ENCODE results near the gene SVBP.

Gene SVBP

GRCh38 chr1:42835422-42835821, 18.2 kb upstream of the SVBP start:
- Histone ChIP-seq H3K27me3 (ENCODE audit: control insufficient read depth, insufficient read depth, low read length) (no peaks in the 10 kb centered on the region), H3K9ac (ENCODE audit: low read length) (no peak overlapping the region), H3K4me3 (ENCODE audit: low read length) (no peak overlapping the region), H3K27ac (ENCODE audit: low read depth, low read length) (no peak overlapping the region), H3K4me1 (ENCODE audit: control insufficient read depth, insufficient read depth, low read length) (no peaks in the 10 kb centered on the region), H3K36me3 (ENCODE audit: control insufficient read depth, insufficient read depth, low read length) (no peaks in the 10 kb centered on the region)

GRCh38 chr1:42834803-42835202, 17.6 kb upstream of the SVBP start:
- H3K9ac ChIP-seq (ENCODE audit: low read length), result no peak overlapping the region
- no peaks in the 10 kb centered on the region for H3K4me1 ChIP-seq (ENCODE audit: control insufficient read depth, insufficient read depth, low read length)
- no peaks in the 10 kb centered on the region for H3K27me3 ChIP-seq (ENCODE audit: control insufficient read depth, insufficient read depth, low read length)
- H3K4me3 ChIP-seq (ENCODE audit: low read length), result no peak overlapping the region
- no peak overlapping the region for H3K27ac ChIP-seq (ENCODE audit: low read depth, low read length)
- no peaks in the 10 kb centered on the region for H3K36me3 ChIP-seq (ENCODE audit: control insufficient read depth, insufficient read depth, low read length)

GRCh38 chr1:42833981-42834380, 16.8 kb upstream of the SVBP start:
- no peaks in the 10 kb centered on the region for H3K27me3 ChIP-seq (ENCODE audit: control insufficient read depth, insufficient read depth, low read length)
- H3K36me3 ChIP-seq (ENCODE audit: control insufficient read depth, insufficient read depth, low read length), result no peaks in the 10 kb centered on the region
- H3K27ac ChIP-seq (ENCODE audit: low read depth, low read length), result no peak overlapping the region
- H3K9ac ChIP-seq (ENCODE audit: low read length), result no peak overlapping the region
- H3K4me3 ChIP-seq (ENCODE audit: low read length), result no peak overlapping the region
- no peaks in the 10 kb centered on the region for H3K4me1 ChIP-seq (ENCODE audit: control insufficient read depth, insufficient read depth, low read length)

GRCh38 chr1:42832641-42833240, 15.5 kb upstream of the SVBP start:
- H3K27me3 ChIP-seq (ENCODE audit: control insufficient read depth, insufficient read depth, low read length), result no peaks in the 10 kb centered on the region
- no peaks in the 10 kb centered on the region for H3K4me1 ChIP-seq (ENCODE audit: control insufficient read depth, insufficient read depth, low read length)
- H3K9ac ChIP-seq (ENCODE audit: low read length), result no peak overlapping the region
- H3K36me3 ChIP-seq (ENCODE audit: control insufficient read depth, insufficient read depth, low read length), result no peaks in the 10 kb centered on the region
- H3K27ac ChIP-seq (ENCODE audit: low read depth, low read length), result no peak overlapping the region
- H3K4me3 ChIP-seq (ENCODE audit: low read length), result no peak overlapping the region

GRCh38 chr1:42831273-42831672, 14.1 kb upstream of the SVBP start:
- H3K36me3 ChIP-seq (ENCODE audit: control insufficient read depth, insufficient read depth, low read length), result no peaks in the 10 kb centered on the region
- no peaks in the 10 kb centered on the region for H3K27me3 ChIP-seq (ENCODE audit: control insufficient read depth, insufficient read depth, low read length)
- H3K4me1 ChIP-seq (ENCODE audit: control insufficient read depth, insufficient read depth, low read length), result no peaks in the 10 kb centered on the region
- no peak overlapping the region for H3K27ac ChIP-seq (ENCODE audit: low read depth, low read length)
- no peak overlapping the region for H3K4me3 ChIP-seq (ENCODE audit: low read length)
- no peak overlapping the region for H3K9ac ChIP-seq (ENCODE audit: low read length)

- Histone ChIP-seq H3K27ac (ENCODE audit: low read depth, low read length) (no peak overlapping the region), H3K9ac (ENCODE audit: low read length) (no peak overlapping the region), H3K36me3 (ENCODE audit: control insufficient read depth, insufficient read depth, low read length) (no peaks in the 10 kb centered on the region), H3K27me3 (ENCODE audit: control insufficient read depth, insufficient read depth, low read length) (no peaks in the 10 kb centered on the region), H3K4me3 (ENCODE audit: low read length) (no peak overlapping the region), H3K4me1 (ENCODE audit: control insufficient read depth, insufficient read depth, low read length) (no peaks in the 10 kb centered on the region)
Measured at GRCh38 chr1:42830631-42831030, 13.4 kb upstream of the SVBP start.

- Histone ChIP-seq H3K9ac (ENCODE audit: low read length) (no peak overlapping the region), H3K27ac (ENCODE audit: low read depth, low read length) (no peak overlapping the region), H3K4me1 (ENCODE audit: control insufficient read depth, insufficient read depth, low read length) (no peaks in the 10 kb centered on the region), H3K36me3 (ENCODE audit: control insufficient read depth, insufficient read depth, low read length) (no peaks in the 10 kb centered on the region), H3K27me3 (ENCODE audit: control insufficient read depth, insufficient read depth, low read length) (no peaks in the 10 kb centered on the region), H3K4me3 (ENCODE audit: low read length) (no peak overlapping the region)
Measured at GRCh38 chr1:42825036-42825851, 8.0 kb upstream of the SVBP start.

- Histone ChIP-seq H3K9ac (ENCODE audit: low read length) (no peak overlapping the region), H3K4me1 (ENCODE audit: control insufficient read depth, insufficient read depth, low read length) (no peaks in the 10 kb centered on the region), H3K36me3 (ENCODE audit: control insufficient read depth, insufficient read depth, low read length) (no peaks in the 10 kb centered on the region), H3K27ac (ENCODE audit: low read depth, low read length) (no peak overlapping the region), H3K27me3 (ENCODE audit: control insufficient read depth, insufficient read depth, low read length) (no peaks in the 10 kb centered on the region), H3K4me3 (ENCODE audit: low read length) (no peak overlapping the region)
Measured at GRCh38 chr1:42824481-42825035, 7.4 kb upstream of the SVBP start.

- no peak overlapping the region for H3K9ac ChIP-seq (ENCODE audit: low read length)
- H3K4me3 ChIP-seq (ENCODE audit: low read length), result no peak overlapping the region
- H3K36me3 ChIP-seq (ENCODE audit: control insufficient read depth, insufficient read depth, low read length), result no peaks in the 10 kb centered on the region
- H3K27me3 ChIP-seq (ENCODE audit: control insufficient read depth, insufficient read depth, low read length), result no peaks in the 10 kb centered on the region
- no peak overlapping the region for H3K27ac ChIP-seq (ENCODE audit: low read depth, low read length)
- peaks cover under 1% of the 10 kb centered on the region for H3K4me1 ChIP-seq (ENCODE audit: control insufficient read depth, insufficient read depth, low read length)
Measured at GRCh38 chr1:42822800-42823392, 5.7 kb upstream of the SVBP start.

- Histone ChIP-seq H3K27me3 (ENCODE audit: control insufficient read depth, insufficient read depth, low read length) (no peaks in the 10 kb centered on the region), H3K4me1 (ENCODE audit: control insufficient read depth, insufficient read depth, low read length) (peaks cover 5% of the 10 kb centered on the region), H3K36me3 (ENCODE audit: control insufficient read depth, insufficient read depth, low read length) (no peaks in the 10 kb centered on the region), H3K4me3 (ENCODE audit: low read length) (no peak overlapping the region), H3K9ac (ENCODE audit: low read length) (no peak overlapping the region), H3K27ac (ENCODE audit: low read depth, low read length) (no peak overlapping the region)
Measured at GRCh38 chr1:42821690-42822089, 4.5 kb upstream of the SVBP start.

GRCh38 chr1:42820813-42821212, 3.6 kb upstream of the SVBP start:
- no peak overlapping the region for H3K9ac ChIP-seq (ENCODE audit: low read length)

GRCh38 chr1:42817976-42818375, 779 bp upstream of the SVBP start:
- no peaks in the 10 kb centered on the region for H3K27me3 ChIP-seq (ENCODE audit: control insufficient read depth, insufficient read depth, low read length)
- H3K27ac ChIP-seq (ENCODE audit: low read depth, low read length), result no peak overlapping the region
- H3K4me1 ChIP-seq (ENCODE audit: control insufficient read depth, insufficient read depth, low read length), result peaks cover 5% of the 10 kb centered on the region
- H3K9ac ChIP-seq (ENCODE audit: low read length), result no peak overlapping the region
- H3K4me3 ChIP-seq (ENCODE audit: low read length), result peak overlapping the region; percentile 60
- peaks cover 2% of the 10 kb centered on the region for H3K36me3 ChIP-seq (ENCODE audit: control insufficient read depth, insufficient read depth, low read length)

More at GRCh38 chr1:42820813-42821212, 3.6 kb upstream of the SVBP start:
- H3K27ac ChIP-seq (ENCODE audit: low read depth, low read length), result no peak overlapping the region
- no peaks in the 10 kb centered on the region for H3K27me3 ChIP-seq (ENCODE audit: control insufficient read depth, insufficient read depth, low read length)
- H3K4me1 ChIP-seq (ENCODE audit: control insufficient read depth, insufficient read depth, low read length), result peaks cover 5% of the 10 kb centered on the region
- no peak overlapping the region for H3K4me3 ChIP-seq (ENCODE audit: low read length)
- H3K36me3 ChIP-seq (ENCODE audit: control insufficient read depth, insufficient read depth, low read length), result no peaks in the 10 kb centered on the region

Measured in rectal smooth muscle tissue (tissue), 1 donor.